ENCODE results near the gene ERG.

ERG gene

DNA sequence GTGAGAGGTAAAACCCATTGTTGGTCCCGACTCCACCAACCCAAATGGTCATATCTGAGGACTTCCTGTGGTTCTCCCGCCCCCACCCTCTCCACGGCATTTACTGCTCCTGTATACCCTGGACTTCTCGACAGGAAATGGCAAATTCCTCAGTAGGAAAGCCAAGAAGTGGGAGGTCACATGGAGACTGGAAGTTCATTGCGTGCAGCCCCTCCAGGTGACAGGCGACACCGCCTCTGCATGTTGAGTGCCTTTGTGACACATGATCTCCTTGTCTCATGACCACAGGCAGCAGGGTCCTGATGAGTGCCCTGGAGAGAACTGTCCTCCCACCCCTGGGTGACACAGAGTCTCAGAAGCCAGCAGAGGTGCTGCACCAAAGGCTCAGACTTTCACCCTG lies 24.2 kb downstream of the ERG start:
- DNase-seq (ENCODE audit: low read depth in 2 of 2), result no peak

DNA sequence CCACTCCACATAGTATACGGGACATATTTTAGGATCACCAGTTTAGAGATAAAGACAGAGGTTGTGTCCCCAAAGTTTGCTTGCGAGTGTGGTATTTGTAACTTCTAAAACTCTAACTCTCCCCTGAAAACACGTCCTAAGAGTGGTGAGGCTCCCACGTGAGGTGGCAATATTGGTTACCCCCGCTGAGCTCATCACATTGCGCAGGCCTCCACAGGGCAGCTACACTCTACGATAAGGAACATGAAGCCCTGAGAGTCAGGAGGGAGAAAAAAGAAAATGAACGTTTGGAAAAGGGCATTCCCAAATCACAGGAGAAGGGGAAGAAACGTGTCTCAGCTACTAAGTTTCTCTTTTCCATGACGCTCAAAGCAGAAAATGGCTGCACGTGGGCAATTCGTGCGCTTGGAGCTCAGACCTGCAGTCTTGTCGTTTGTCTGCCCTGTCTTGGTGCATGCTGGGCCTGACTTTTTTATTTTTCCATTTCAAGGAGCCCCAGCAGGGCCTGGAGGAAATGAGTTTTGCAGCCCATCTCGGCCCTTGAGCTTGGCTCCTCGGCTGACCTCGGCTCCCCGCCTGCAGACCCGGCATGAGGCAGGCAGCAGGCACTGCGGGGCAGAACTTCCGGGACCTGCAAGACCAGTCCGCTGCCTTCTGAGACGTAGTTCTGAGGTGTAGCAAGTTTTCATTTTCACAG lies 25.7 kb downstream of the ERG start:
- DNase-seq (ENCODE audit: low read depth in 2 of 2), result no peak

DNA sequence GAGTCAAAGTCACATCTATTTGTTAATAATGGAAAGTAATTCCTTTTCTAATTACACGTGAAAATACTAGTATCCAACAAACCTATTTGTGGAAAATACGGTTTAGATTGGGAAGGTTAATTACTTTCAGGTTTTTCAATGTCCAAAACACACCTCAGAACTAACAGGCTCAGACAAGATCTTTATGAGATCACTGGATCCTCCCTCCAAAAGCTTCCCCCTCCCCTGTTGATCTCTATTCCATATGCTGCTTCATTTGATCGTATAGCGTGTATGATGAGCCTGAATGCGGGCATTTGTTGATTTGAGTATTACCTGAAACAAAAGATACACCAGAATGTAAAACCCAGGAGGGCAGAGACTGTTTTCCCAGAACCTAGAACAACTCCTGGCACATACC lies 26.5 kb downstream of the ERG start:
- DNase-seq (ENCODE audit: low read depth in 2 of 2), result no peak

DNA sequence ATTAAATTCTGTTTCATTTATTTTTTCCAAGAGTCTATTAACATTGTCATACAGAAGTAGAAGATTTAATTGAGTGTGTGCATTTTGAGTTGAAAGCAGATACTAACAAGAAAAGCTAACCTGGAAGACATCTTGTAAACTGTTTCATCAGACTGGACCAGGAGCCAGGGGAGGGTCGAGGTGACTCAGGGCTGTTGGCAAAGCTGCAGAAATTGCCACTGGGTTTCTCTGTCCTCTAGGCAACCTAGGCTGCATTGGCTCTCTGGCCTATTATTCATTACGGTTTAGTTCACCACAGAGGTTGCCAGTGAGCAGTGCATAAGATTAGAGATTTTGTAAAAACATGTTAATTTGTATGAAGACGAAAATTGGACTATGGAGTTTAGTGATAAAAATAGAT lies 27.5 kb downstream of the ERG start:
- DNase-seq (ENCODE audit: low read depth in 2 of 2), result no peak

DNA sequence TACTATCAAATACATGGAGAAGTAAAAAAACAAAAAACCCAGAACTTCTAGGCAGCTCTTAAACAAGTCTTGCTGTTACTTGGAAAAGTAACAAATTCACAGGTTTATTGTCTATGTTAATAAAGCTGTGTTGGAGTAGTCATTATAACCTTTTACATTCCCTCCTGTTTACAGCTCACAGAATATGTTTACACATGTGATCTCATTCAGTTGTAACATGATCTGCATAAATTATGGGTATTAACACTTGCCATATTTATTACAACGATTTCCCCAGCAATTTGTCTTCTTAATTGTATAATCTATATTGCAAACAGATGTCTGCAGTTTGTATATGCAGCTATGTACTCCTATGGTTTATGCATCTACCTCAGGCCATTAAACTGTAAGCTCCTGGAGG lies 28.6 kb downstream of the ERG start:
- no peak for DNase-seq (ENCODE audit: low read depth in 2 of 2)

DNA sequence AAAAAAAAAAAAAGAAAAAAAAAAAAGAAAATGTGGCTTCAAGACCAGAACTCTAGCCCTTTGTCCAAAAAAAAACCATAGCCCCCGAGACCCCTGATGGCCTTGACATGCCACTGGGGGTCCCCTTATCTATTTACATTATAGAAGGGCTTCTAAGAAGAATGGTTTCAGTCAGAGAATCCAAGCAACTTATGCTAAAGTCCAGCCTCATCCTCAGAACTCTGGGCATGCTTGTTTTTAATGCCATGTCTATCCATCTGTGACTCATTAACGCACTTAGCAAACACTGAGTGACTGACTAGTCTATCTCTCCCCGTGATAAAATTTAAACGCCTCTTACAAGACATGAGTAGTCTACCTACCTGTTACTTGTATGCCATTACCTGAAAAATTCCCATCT lies 29.3 kb downstream of the ERG start:
- no peak for DNase-seq (ENCODE audit: low read depth in 2 of 2)

DNA sequence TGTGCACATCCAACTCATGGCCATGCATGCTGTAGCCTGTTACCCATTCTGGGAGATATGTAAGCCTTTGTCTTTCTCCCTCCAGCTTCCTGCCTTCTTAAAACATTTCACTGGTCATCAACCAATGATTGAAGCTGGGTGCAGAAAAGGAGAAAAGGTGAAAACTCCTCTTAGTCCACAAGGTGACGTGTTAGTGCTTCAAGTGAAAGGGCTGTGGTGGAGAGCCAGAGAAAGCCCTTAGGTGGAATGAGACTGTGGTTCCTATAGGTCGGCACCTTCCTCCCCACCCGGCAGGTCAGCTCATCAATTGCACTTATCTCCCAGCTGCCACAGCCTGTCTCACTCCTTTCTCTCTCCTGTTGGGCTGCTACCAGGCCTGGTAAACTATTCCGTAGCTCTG lies 30.4 kb downstream of the ERG start:
- DNase-seq (ENCODE audit: low read depth in 2 of 2), result no peak

DNA sequence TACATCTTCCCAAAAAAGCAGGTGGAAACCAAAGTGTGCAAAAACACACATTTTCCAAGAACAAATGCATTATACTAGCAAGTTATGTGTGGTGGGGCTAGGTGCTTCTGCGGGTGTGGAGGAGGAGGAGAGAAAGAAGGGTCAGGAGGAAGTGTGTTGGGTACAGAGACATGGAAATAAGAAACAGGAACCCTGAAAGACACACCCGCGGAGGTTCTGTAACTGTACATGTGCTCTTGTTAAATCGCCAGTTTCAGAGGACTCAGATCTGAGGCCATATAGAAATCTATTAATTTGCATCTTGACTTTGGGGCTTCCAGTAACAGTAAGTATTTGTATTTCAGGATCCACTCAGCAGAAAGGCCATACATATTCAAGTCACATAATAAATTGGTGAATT lies 30.9 kb downstream of the ERG start:
- no peak for DNase-seq (ENCODE audit: low read depth in 2 of 2)

DNA sequence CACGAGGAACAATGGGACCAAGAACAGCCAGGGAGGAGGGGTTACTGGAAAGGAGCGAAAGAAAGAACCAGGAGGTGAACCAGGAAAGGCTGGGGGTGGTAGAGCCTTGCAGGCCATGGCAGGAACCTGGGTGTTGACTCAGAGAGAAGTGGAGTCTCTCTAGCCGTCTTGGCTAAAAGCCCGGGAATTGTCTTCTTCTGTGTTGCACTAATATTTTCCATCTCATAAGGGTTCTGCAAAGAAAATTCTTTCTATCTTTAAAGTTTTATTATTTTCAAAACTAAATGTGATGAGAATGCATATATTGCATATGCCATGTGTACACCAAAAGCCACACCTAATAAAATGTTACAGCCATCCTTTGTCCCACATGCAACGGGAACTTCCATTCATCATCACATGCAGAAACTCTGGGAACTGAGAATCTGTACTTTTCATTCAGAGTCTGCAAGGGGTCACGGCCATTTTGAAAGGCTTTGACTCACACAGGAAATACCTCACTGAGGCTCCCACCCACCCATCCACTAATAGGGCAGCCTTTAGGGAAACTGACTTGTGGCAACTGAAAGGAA lies 38.0 kb downstream of the ERG start:
- no peak for DNase-seq (ENCODE audit: low read depth in 2 of 2)

DNA sequence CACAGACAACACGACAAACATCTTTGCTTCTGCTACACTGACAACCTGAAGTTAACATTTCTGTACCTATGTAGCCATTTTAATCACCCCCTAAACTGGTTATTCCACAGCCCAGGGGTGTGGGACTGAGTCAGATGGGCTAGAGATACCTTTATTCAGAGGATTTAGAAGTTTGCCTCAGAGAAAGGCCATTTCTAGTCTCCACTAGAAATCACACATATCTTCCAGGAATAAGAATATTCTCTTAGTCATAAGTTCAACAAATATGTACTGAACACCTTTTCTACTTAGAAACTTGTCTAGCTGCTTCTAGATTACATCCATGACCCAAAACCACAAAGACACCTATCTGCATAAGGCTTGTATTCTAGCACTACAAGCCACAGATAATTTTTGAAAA lies 38.8 kb downstream of the ERG start:
- DNase-seq (ENCODE audit: low read depth in 2 of 2), result no peak

DNA sequence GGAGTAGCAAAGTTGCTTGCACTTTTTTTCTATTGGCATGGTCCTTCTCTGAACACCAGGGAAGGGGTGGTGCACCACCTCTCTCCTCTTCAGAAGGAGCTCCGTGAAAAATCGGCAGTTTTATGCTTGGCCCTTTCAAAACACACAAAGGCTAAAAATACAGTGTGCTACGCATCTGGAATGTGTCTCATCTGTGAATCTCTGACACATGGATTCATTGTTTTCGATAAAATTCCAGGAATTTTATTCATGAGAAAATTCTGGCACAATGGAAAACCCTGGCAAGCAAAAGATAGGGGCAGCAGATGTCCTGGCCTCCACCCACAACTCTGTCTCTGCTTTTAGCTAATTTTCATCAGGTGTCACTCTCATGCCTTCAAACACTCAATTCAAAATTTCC lies 42.9 kb downstream of the ERG start:
- no peak for DNase-seq (ENCODE audit: low read depth in 2 of 2)

DNA sequence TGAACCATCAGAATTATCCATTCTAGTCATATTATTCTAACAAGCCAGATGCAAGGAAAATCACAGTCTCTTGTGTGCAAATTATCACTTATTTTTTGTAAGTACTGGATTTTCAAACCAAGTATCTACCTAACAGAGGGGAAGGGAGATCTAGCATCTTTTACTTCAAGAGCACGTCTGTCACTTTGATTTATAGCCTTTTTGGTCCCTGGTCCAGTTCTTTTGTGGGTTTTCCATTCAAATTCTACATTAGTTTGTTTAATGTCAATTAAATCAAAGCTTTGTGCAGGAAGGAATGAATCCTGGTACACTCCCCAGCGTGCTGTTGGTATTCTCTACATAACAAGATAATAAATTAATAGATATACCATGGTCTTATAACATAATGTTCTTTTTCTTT lies 43.6 kb downstream of the ERG start:
- no peak for DNase-seq (ENCODE audit: low read depth in 2 of 2)

DNA sequence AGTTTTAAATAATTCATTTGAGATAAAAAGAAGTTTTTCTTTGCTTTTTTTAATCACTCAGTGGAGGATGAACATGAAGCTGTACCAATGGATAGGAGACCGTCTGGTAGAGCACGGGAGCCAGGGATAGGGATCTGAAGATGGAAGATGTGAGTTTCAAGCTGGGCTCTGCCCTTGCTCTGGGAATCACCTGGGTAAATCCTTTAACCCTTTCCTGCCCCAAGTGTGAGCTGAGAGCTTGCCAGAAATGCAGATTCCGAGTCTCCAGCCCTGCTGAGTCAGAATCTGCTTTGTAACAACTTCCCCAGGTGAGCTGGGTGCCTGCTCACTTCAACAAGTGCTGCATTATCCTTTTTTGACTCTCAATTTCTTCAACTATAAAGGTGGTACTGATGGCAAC lies 44.1 kb downstream of the ERG start:
- no peak for DNase-seq (ENCODE audit: low read depth in 2 of 2)

DNA sequence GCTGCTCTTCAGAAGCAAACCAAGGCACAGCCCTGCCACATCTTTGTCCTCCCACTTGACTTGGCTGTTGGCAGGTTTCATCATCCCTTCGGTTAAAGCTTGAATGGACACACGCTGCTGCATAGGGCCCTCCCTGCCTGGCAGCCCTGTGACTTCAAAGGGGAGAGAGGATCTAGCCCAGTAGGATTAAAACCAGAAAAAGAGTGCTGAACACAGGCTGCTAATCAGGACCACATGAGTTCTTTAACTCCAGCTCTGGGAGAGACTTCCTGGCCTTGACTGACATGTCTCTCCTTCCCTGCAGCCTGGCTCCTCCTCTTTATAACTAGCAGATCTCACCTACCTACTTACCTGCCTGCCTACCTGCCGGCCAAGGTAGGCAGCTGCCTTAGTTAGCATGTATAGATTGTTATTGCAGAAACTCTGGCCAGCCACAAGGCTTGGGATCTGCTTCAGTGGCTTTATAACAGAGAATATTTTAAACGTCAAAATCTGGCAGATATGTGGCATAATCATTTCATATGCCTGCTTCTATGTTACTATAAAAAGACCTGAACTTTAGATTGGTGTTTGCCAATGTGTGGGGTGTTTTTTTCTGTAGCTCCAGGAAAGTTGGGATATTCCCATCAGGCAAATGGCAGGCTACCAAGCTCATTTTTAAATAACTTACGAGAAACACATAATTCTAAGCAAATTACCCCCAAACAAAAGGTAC lies 49.4 kb downstream of the ERG start:
- no peak for DNase-seq (ENCODE audit: low read depth in 2 of 2)

DNA sequence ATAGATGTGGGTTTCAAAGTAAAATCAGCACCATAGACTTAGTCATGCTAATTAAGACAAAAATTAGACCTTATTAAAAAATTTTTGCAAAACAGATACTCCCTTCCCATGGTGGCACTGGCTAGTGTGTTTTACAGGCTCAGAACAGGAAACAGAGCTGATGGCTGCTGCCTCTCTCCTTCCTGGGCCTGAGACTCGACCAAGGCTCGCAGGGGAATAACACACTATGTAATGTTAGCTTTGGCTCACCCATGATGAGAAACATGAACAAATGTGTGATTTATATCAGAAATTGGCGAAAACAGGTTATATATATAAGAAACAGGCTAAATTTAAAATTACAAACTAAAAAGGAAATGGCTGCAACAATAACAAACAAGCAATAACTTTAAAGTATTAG lies 50.7 kb downstream of the ERG start:
- no peak for DNase-seq (ENCODE audit: low read depth in 2 of 2)

DNA sequence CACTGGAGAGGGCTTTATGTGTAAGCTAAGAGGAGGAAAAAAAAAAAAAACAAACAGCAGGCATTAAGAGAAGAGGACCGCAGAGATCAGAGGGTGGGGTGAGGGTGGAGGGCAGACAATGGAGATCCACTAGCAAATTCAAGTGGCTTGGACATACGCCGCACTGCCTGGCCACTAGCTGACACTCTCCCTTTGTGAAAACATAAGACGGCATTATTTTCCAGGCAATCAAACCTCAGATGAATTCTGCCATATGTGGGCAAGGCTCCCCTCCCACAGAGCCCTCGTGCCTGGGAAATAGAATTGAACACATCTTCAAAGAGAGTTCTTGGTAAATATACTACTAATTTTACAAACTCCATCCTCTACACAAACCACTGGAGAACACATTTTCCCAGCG lies 53.6 kb downstream of the ERG start:
- no peak for DNase-seq (ENCODE audit: low read depth in 2 of 2)

DNA sequence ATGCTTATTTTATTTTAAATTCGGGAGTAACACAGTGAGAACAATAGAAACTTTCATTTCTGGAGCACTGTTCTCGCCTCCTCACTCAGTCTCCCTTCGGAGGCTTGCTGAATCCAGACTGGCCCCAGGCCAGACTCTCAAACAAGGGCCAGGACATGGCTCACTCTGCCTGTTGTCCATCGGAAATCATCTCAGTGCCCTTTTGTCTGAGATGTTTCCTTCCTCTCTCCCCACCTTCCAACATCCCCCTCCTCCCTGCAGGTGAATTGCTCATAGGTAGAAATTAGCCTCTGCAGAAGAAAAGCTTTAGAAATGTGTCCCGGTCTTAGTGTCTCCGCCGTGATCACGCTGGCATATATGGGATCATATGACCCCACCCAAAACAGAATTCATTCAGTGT lies 55.2 kb downstream of the ERG start:
- no peak for DNase-seq (ENCODE audit: low read depth in 2 of 2)

DNA sequence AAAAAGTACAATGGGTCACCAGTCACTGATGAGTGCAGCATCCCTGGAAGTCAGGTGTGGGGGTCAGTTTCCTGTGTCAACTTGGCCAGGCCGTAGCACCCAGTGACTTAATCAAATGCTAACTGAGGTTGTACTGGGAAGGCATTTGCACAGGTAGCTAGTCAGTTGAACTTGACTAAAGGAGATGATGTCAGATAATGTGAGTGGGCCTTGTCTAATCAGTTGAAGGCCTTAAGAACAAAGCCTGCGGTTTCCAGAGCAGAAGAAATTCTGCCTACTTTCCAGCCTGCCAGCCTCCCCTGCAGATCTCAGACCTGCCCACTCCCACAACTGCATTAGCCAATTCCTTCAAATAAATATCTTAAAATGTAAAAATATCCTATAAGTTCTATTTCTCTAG lies 57.1 kb downstream of the ERG start:
- no peak for DNase-seq (ENCODE audit: low read depth in 2 of 2)

DNA sequence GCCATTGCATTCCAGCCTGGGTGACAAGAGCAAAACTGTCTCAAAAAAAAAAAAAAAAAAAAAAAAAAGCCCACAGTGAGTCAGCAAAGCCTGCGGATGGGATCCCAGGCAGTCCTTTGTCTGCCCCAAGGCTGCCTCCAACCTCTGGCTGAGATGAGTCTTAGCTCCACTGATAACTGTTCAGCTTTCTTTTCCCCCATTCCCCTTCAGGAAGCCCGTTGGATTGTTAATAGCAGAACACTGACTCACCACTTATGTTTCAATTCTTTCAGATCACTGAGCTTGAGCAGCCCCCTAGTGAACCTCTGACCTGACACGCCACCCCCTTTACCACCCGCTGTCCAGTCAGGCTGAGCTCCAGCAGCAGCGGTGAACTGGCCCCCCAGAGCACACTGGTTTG lies 57.5 kb downstream of the ERG start:
- no peak for DNase-seq (ENCODE audit: low read depth in 2 of 2)

DNA sequence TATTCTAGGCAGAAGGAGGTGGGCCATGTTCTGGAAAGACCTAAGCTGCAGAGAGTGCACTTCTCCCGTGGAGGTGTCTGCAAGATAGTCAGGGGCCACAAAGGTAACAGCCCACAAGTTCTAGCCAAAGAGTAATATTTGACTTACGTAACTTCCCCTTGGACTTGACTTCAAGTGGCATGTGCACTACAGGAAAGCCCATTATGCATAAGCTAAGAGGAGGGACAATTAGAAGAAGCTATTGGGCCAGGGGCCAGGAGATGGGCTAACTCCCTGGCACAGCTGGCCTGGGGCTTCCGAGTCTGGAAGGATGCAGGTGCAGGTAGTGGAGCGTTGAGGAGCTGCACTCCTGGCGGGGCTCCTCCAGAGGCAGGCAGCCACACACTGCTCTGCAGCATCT lies 58.3 kb downstream of the ERG start:
- DNase-seq (ENCODE audit: low read depth in 2 of 2), result no peak

DNA sequence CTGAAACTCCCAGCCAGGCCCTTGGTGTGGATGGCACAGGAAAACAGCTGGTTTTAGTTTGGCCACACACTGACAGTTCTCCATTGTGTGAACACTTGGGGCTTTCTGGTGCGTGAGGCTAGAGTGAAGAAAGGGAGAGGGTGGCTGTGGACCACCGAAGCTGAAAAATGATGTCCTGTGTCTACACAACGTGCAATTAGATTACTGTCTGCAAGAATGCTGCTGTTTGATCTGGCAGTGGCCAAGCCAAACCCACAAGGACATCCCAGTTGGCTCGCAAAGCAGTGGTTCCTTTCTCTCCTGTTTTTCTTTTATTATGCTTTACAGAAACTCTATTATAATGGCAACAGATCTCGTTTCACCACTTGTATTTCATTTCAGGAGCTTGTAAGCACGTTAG lies 58.9 kb downstream of the ERG start:
- DNase-seq (ENCODE audit: low read depth in 2 of 2), result no peak

DNA sequence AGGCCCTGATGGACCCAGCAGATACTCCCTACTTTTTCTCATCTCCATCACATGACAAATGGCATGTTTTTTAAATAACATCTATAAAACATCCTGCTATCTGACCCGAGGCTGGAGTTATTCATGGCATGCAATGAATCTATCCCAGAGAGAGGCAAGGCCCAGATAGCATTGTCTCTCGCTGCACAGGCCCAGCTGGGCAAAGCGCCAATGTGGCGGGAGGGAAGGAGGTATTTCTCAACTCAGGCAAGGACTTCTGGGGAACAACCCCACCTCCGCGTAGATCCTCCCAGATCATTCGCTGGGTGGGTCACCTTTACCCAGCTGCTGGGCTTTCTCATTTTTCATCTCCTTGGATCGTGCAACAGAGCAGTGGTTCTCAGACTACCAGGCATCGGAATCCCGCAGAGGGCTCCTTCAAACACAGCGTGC lies 59.8 kb downstream of the ERG start:
- no peak for DNase-seq (ENCODE audit: low read depth in 2 of 2)

DNA sequence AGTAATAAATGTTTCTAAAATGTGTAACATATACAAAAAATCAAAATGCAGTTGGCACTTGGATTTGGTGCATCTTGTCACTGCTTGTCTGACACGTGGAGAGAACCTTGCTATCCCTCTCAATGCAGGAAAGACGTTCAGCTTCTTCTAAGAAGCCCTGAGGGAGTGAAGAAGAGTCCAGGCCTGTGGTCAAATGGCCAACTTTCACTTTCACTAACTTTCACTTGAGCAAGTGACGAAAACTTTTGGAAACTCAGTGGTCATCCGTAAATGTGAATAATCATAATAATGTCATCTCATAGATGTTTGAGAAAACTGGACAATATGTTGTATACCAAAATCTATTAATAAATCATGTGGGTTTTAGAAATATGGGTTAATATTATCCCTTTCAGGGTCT lies 61.9 kb downstream of the ERG start:
- DNase-seq (ENCODE audit: low read depth in 2 of 2), result no peak

All from stimulated activated CD4-positive, alpha-beta T cell treated with anti-CD3 and anti-CD28 coated beads, Interleukin-12 subunit alpha, Interleukin-12 subunit beta, amount 100 ng/mL, for 24 hours (primary cell).